Tibial nerve (tissue), 4 donors: ENCODE measurements around the gene NFIB. TPM values are rescaled to one million over a fixed set of nuclear protein-coding genes. Genes with fewer than 3 reads are reported as not detected.

Source experiments
- DNase-seq, 2 donors: peaks; one replicate each; pipeline ENCODE4 v3.0.0-alpha.2; 2019; ENCODE audit warnings: low spot score in 2 of 2
- H3K27ac ChIP-seq, 4 donors: fragments of 200-600 bp; sonication (generic) in 3 of 4; one replicate each; pipeline ENCODE4 v1.5.1; 2017 to 2019; ENCODE audit warnings: mild to moderate bottlenecking in 1 of 4
- H3K27me3 ChIP-seq, 2 donors: fragments of 200-600 bp; sonication (generic) in 1 of 2; one replicate each; pipeline versions ENCODE4 v1.5.1 to v1.6.0; 2017 to 2019
- H3K36me3 ChIP-seq, 3 donors: fragments of 200-600 bp; sonication (generic); one replicate each; pipeline ENCODE4 v1.5.1; 2018 to 2019
- H3K4me1 ChIP-seq, 4 donors: fragments of 200-600 bp; sonication (generic) in 3 of 4; one replicate each; pipeline ENCODE4 v1.5.1; 2017 to 2019
- H3K4me3 ChIP-seq, 4 donors: fragments of 200-600 bp; sonication (generic) in 3 of 4; one replicate each; pipeline ENCODE4 v1.5.1; 2017 to 2019; ENCODE audit warnings: mild to moderate bottlenecking in 1 of 4, moderate library complexity in 1 of 4
- H3K9me3 ChIP-seq, 4 donors: fragments of 200-600 bp; sonication (generic) in 3 of 4; one replicate each; pipeline ENCODE4 v1.5.1; 2017 to 2019
- EP300 ChIP-seq, 2 donors: sonication (generic); formaldehyde crosslinking; IDR thresholded peaks; one replicate each; pipeline ENCODE4 v1.6.1; 2017; ENCODE audit warnings: antibody characterized with exemption in 2 of 2, mild to moderate bottlenecking in 1 of 2
- POLR2A ChIP-seq, 2 donors: fragments of 450-650 bp; IDR thresholded peaks; one replicate each; pipeline ENCODE4 v1.6.1; 2017; ENCODE audit warnings: antibody characterized with exemption in 2 of 2, mild to moderate bottlenecking in 2 of 2, moderate library complexity in 2 of 2
- WGBS, 2 donors: methylation state at CpG; one replicate each; pipeline ENCODE4 v1.1.5; 2018; 5-methylcytosine and 5-hydroxymethylcytosine counted together
- total RNA-seq, 4 donors: library from RNA; depleted of rRNA; stranded (reverse); fragments of >200 nt; gene quantifications; one replicate each; pipeline ENCODE4 v1.1.0, GENCODE V29; 2016
- TF ChIP-seq, protein P1 (sequence below), 5 experiments: fragments of 200-600 bp in 3 of 5; fragments of 450-650 bp in 2 of 5; sonication (generic) in 3 of 5; IDR thresholded peaks; one replicate each; pipeline ENCODE4 v1.5.1; 2016 to 2019; ENCODE audit warnings: antibody characterized with exemption in 5 of 5, mild to moderate bottlenecking in 3 of 5, moderate library complexity in 2 of 5

The NFIB gene
- total RNA-seq, 4 donors from 2014 or later: 52.1 to 125 (median 78.1) TPM

DNA sequence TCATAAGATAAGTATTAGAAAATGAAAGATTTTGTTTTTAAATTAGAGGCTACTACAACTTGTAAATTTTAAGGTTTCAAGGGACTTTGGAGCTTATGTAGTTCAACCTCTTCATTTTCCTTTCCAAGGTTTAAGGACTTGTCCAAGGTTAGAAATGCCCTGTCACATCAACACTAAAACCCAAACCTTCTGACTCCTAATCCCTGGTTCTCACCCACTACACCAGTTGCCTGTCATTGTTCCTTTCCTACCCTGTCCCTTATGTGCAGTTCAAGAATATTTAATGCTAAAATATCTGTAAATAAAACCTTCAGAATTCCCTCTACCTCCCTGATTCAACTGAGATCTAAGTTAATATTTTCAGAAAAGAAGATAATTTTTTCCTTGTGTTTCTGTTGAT is 206.4 kb downstream of the NFIB start:
- no peak overlapping the region for H3K4me3 ChIP-seq
- no peak overlapping the region for H3K27ac ChIP-seq
- H3K27me3 ChIP-seq: no peaks in the 10 kb centered on the region
- H3K4me1 ChIP-seq: peaks cover 0 to 11% (median under 1%) of the 10 kb centered on the region in 4 donors
- TF ChIP-seq, protein P1, sequence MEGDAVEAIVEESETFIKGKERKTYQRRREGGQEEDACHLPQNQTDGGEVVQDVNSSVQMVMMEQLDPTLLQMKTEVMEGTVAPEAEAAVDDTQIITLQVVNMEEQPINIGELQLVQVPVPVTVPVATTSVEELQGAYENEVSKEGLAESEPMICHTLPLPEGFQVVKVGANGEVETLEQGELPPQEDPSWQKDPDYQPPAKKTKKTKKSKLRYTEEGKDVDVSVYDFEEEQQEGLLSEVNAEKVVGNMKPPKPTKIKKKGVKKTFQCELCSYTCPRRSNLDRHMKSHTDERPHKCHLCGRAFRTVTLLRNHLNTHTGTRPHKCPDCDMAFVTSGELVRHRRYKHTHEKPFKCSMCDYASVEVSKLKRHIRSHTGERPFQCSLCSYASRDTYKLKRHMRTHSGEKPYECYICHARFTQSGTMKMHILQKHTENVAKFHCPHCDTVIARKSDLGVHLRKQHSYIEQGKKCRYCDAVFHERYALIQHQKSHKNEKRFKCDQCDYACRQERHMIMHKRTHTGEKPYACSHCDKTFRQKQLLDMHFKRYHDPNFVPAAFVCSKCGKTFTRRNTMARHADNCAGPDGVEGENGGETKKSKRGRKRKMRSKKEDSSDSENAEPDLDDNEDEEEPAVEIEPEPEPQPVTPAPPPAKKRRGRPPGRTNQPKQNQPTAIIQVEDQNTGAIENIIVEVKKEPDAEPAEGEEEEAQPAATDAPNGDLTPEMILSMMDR (IDR thresholded peaks at IDR 0.05): no peak
- TF ChIP-seq POLR2A (IDR thresholded peaks at IDR 0.05): no peak
- no peak for TF ChIP-seq EP300 (IDR thresholded peaks at IDR 0.05)
- DNase-seq: no peak
- H3K36me3 ChIP-seq: peaks cover 0 to 3% (median 0%) of the 10 kb centered on the region in 3 donors
- no peaks in the 10 kb centered on the region for H3K9me3 ChIP-seq

DNA sequence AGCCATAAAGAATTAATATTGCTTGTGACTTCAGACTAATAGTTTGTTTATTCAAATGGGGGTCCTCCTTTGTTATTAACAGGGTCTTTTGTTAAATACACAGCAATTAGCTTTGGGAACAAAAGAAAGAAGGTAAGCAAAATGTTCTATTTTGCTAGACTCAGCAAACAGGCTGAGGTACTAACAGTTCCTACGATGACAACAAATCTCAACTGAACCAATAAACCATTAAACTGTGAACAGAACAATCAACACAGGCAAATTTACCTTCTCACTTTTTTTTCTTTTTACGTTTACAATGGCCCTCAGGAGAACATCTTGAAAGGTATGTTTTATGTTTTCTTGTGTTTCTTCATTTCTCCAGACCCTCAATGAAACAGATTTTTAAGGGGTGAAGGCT is 207.2 kb downstream of the NFIB start:
- TF ChIP-seq, protein P1 (IDR thresholded peaks at IDR 0.05): no peak
- TF ChIP-seq EP300 (IDR thresholded peaks at IDR 0.05) (no peak), POLR2A (IDR thresholded peaks at IDR 0.05) (no peak)
- Histone ChIP-seq H3K27ac (no peak overlapping the region), H3K27me3 (no peaks in the 10 kb centered on the region), H3K4me1 (peaks cover 0 to 19% (median 3%) of the 10 kb centered on the region in 4 donors), H3K4me3 (no peak overlapping the region), H3K9me3 (no peaks in the 10 kb centered on the region), H3K36me3 (no peaks in the 10 kb centered on the region)
- 90 to 92% methylated on average over 2 of the region's 2 CpGs for WGBS, 2 donors
- DNase-seq: no peak

DNA sequence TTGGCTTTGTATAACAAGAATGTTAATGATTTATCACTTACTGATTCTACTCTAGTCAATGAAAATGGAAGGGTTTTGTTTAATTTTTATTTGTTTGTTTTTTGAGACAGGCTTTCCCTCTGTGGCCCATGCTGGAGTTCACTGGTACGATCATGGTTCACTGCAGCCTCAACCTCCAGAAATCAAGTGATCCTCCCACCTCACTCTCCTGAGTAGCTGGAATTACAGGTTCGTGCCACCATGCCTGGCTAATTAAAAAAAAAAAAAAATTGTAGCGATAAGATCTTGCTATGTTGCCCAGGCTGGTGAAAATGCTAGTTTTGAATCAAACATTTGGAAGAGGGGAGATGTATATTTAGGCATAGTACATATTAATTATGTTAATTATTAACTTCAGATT is 209.4 kb downstream of the NFIB start:
- no peak for DNase-seq
- Histone ChIP-seq H3K27me3 (no peaks in the 10 kb centered on the region), H3K4me1 (peaks cover 0 to 19% (median 3%) of the 10 kb centered on the region in 4 donors), H3K9me3 (no peaks in the 10 kb centered on the region), H3K27ac (no peak overlapping the region), H3K36me3 (no peaks in the 10 kb centered on the region), H3K4me3 (no peak overlapping the region)
- WGBS, 2 donors: 93 to 95% methylated on average over 3 of the region's 3 CpGs
- TF ChIP-seq POLR2A (IDR thresholded peaks at IDR 0.05): no peak
- TF ChIP-seq, protein P1 (IDR thresholded peaks at IDR 0.05): no peak
- TF ChIP-seq EP300 (IDR thresholded peaks at IDR 0.05): no peak

DNA sequence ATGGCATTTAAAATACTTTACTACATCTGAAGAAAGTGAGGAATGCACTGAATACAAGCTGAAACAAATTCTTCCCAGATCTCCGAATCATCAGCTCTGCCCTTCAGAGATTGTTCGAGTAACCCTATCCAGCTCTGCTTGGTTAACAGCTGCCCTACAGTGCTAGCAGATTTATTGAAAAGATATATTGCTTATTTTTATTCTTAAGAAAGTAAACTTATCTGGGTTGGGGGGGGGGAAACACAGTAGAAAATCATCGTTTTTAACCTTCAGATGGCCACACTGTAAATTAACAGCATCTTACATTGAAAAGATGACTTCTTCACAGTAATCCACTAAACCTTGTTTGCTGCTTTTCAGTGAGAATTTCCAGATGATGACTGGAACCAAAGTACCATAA is 210.8 kb downstream of the NFIB start:
- Histone ChIP-seq H3K36me3 (no peaks in the 10 kb centered on the region), H3K4me1 (peaks cover 0 to 32% (median 7%) of the 10 kb centered on the region in 4 donors), H3K9me3 (no peaks in the 10 kb centered on the region), H3K27me3 (no peaks in the 10 kb centered on the region), H3K4me3 (no peak overlapping the region), H3K27ac (peak overlapping the region in 1 of 4 donors; percentile 32)
- DNase-seq: no peak
- TF ChIP-seq EP300 (IDR thresholded peaks at IDR 0.05) (no peak), POLR2A (IDR thresholded peaks at IDR 0.05) (no peak)
- TF ChIP-seq, protein P1 (IDR thresholded peaks at IDR 0.05): no peak
- WGBS, 2 donors: 22 to 24% methylated on average over 3 of the region's 3 CpGs

DNA sequence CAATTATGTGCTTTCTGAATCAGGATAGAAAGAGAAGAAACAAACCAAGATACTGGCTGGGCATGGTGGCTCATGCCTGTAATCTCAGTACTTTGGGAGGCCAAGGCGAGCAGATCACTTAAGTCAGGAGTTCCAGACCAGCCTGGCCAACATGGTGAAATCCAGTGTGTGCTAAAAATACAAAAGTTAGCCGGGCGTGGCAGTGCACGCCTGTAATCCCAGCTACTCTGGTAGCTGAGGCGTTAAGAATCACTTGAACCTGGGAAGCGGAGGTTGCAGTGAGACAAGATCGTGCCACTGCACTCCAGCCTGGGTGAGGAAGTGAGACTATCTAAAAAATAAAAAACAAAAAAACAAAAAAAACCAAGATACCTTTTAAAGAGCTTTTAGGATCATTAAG is 214.2 kb downstream of the NFIB start:
- Histone ChIP-seq H3K9me3 (no peaks in the 10 kb centered on the region), H3K27ac (no peak overlapping the region), H3K4me3 (no peak overlapping the region), H3K4me1 (peaks cover 0 to 60% (median 12%) of the 10 kb centered on the region in 4 donors), H3K27me3 (no peaks in the 10 kb centered on the region), H3K36me3 (no peaks in the 10 kb centered on the region)
- no peak for TF ChIP-seq POLR2A (IDR thresholded peaks at IDR 0.05)
- TF ChIP-seq EP300 (IDR thresholded peaks at IDR 0.05): no peak
- TF ChIP-seq, protein P1 (IDR thresholded peaks at IDR 0.05): no peak
- 94 to 97% methylated on average over 7 of the region's 7 CpGs for WGBS, 2 donors
- no peak for DNase-seq
